AG04449 (cell line): ENCODE data around the gene AGO1.

Experiments
- CTCF ChIA-PET: fragments of 350-600 bp; formaldehyde crosslinking; extraction: SDS; loops from one replicate; lab custom pipeline; 2021; ENCODE audit warnings: antibody characterized with exemption; lab: Yijun Ruan, JAX
- POLR2A ChIA-PET: fragments of 400-600, 350-600 bp; formaldehyde crosslinking; extraction: SDS; loops from one replicate; lab custom pipeline; 2020; ENCODE audit warnings: antibody characterized with exemption, inconsistent platforms; lab: Yijun Ruan, JAX
- DNase-seq: peaks from one replicate; pipeline ENCODE4 v3.0.0-alpha.2; 2010; ENCODE audit warnings: low read depth, low spot score
- H3K4me3 ChIP-seq: 2 replicates; pipeline ENCODE4 v1.5.1; 2011; ENCODE audit warnings: low read depth, mild to moderate bottlenecking, control low read depth, low read length
- CTCF ChIP-seq: IDR thresholded peaks from one replicate; pipeline ENCODE4 v1.5.1; 2011; ENCODE audit warnings: mild to moderate bottlenecking, moderate library complexity, low read length, control low read depth, inconsistent platforms; ENCODE audit not compliant: insufficient read depth; ENCODE audit errors: missing control alignments

AGO1 gene

GRCh38 chr1:35914717-35915116 lies 31.7 kb downstream of the AGO1 start:
- TF ChIP-seq CTCF = no peak
- ChIA-PET POLR2A (no interaction called here), CTCF (interaction anchor here (1.6 kb wide), 1 partner anchor 32 kb away, joined by 4 read pairs; the partner anchor contains the start of gene AGO1)
- no peak overlapping the region for H3K4me3 ChIP-seq
- DNase-seq = no peak

- DNase-seq = no peak
- H3K4me3 ChIP-seq = no peak overlapping the region
- TF ChIP-seq CTCF = no peak
- ChIA-PET POLR2A (no interaction called here), CTCF (interaction anchor here (0.7 to 1.2 kb wide), 3 partner anchors 10 to 32 kb away, joined by 3 read pairs; partner anchors contain the start of gene AGO1)
These were observed 32.7 kb downstream of the AGO1 start for GRCh38 chr1:35915693-35916092.

- H3K4me3 ChIP-seq = no peak overlapping the region
- POLR2A ChIA-PET = no interaction called here
- CTCF ChIA-PET = no interaction called here
- DNase-seq = no peak
- no peak for TF ChIP-seq CTCF
These were observed 40.8 kb downstream of the AGO1 start for GRCh38 chr1:35923791-35924221.

- ChIA-PET POLR2A (no interaction called here), CTCF (no interaction called here)
- no peak for DNase-seq
- no peak overlapping the region for H3K4me3 ChIP-seq
- TF ChIP-seq CTCF = no peak
These were observed 41.8 kb downstream of the AGO1 start for GRCh38 chr1:35924838-35925237.

- no peak overlapping the region for H3K4me3 ChIP-seq
- ChIA-PET POLR2A (no interaction called here), CTCF (no interaction called here)
- no peak for TF ChIP-seq CTCF
- peak; percentile 58 for DNase-seq
These were observed 42.7 kb downstream of the AGO1 start for GRCh38 chr1:35925741-35926140.

GRCh38 chr1:35927472-35927871 lies 44.5 kb downstream of the AGO1 start:
- TF ChIP-seq CTCF = no peak
- no peak for DNase-seq
- POLR2A ChIA-PET = no interaction called here
- no peak overlapping the region for H3K4me3 ChIP-seq
- CTCF ChIA-PET = interaction anchor here (0.5 to 1.3 kb wide), 2 partner anchors 12 to 45 kb away, joined by 3 to 4 read pairs; partner anchors contain the start of gene AGO1
